GF-D8 (cell line): ENCODE results near the gene PDE1C.
A peak's percentile ranks its signal among the peaks of the same experiment; 100 is the strongest.

ENCODE experiments used
- DNase-seq: peaks from one replicate; lab custom pipeline; 2025; lab: John Stamatoyannopoulos, UW

Gene PDE1C

GRCh38 chr7:31892099-31892829 lies 177.9 kb downstream of the PDE1C start:
- DNase-seq: no peak

- DNase-seq: no peak
Measured at GRCh38 chr7:31890766-31891165, 179.4 kb downstream of the PDE1C start.

GRCh38 chr7:31890198-31890597 lies 180.0 kb downstream of the PDE1C start:
- DNase-seq: peak; percentile 16

- no peak for DNase-seq
Measured at GRCh38 chr7:31887006-31887405, 183.2 kb downstream of the PDE1C start.

- DNase-seq: no peak
Measured at GRCh38 chr7:31885171-31885570, 185.0 kb downstream of the PDE1C start.

GRCh38 chr7:31883761-31884164 lies 186.4 kb downstream of the PDE1C start:
- no peak for DNase-seq

- DNase-seq: no peak
Measured at GRCh38 chr7:31882187-31882586, 188.0 kb downstream of the PDE1C start.

GRCh38 chr7:31878875-31879274 lies 191.3 kb downstream of the PDE1C start:
- no peak for DNase-seq

GRCh38 chr7:31875424-31875823 lies 194.8 kb downstream of the PDE1C start:
- peak; percentile 87 for DNase-seq

- no peak for DNase-seq
Measured at GRCh38 chr7:31874631-31875386, 195.4 kb downstream of the PDE1C start.

GRCh38 chr7:31873816-31874597 lies 196.2 kb downstream of the PDE1C start:
- DNase-seq: no peak

- no peak for DNase-seq
Measured at GRCh38 chr7:31872545-31873370, 197.4 kb downstream of the PDE1C start.

- DNase-seq: no peak
Measured at GRCh38 chr7:31864646-31865045, 205.6 kb downstream of the PDE1C start.

GRCh38 chr7:31860925-31861324 lies 209.3 kb downstream of the PDE1C start:
- no peak for DNase-seq

- no peak for DNase-seq
Measured at GRCh38 chr7:31858055-31858454, 212.2 kb downstream of the PDE1C start.

GRCh38 chr7:31857172-31857571 lies 213.0 kb downstream of the PDE1C start:
- DNase-seq: no peak

- DNase-seq: no peak
Measured at GRCh38 chr7:31856337-31856736, 213.9 kb downstream of the PDE1C start.

GRCh38 chr7:31855530-31855929 lies 214.7 kb downstream of the PDE1C start:
- DNase-seq: no peak

- no peak for DNase-seq
Measured at GRCh38 chr7:31853380-31853779, 216.8 kb downstream of the PDE1C start.

- no peak for DNase-seq
Measured at GRCh38 chr7:31852462-31852861, 217.7 kb downstream of the PDE1C start.

- no peak for DNase-seq
Measured at GRCh38 chr7:31851119-31851518, 219.1 kb downstream of the PDE1C start.

- no peak for DNase-seq
Measured at GRCh38 chr7:31850601-31851000, 219.6 kb downstream of the PDE1C start.
